ENCODE results near the gene SNAPIN.
A peak's percentile ranks its signal among the peaks of the same experiment; 100 is the strongest.
"Not testable (repeated sequence)": the region's sequence is repeated elsewhere in the genome, so short reads cannot be mapped to it uniquely, and the experiment has no call there.

The SNAPIN gene

DNA sequence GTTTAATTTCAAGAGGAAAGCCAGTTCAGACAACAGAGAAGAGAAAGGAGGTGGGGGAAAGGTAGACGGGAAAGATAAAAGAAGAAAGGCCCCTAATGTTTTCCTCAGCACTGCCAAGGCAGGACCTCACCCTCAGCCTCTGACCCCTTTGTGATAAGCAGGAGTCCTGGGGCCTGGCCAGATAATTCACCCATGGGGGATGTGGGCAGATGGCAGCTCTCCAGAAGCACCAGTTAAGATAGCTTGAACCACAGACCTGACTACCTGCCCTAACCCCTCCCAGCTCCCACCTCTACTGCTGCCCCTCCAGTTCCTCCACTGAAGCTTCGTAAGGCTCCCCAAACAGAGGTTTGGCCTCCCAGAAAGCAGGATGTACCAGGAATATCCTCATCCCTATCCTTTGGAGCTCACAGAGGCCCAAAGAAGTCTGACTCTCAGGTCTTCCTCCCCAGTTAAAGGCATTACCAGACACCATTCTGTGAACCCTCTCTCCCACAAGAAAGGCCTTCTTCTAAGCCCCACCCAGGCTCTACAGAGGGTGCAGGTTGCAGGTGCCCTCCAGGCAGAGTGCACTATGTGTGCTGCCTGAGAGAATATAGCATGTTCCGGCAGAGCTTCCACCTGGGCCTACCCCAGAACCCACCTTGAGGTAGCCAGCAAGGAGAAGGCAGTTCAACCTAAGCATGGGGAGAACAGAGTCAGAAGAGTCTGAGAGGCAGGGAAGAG, 9.2 kb upstream of the SNAPIN start:
- no peak for DNase-seq

DNA sequence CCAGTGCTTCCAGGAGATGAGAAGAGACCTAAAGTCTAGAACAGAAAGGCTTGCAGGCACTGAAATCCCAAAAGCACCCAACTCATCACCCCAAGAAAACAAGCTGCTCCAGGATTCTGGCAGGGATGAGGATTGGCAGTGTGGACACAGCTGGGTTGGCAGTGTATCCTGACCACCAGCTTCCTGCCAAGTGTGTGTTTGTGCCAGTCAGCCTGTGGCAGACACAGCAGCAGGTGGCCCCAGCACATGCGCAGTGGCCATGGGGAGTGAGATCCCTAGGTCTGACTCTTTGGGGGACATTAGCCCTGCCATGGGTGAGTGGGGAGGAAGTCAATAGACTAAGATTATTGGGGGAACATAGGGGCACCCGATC, 8.7 kb upstream of the SNAPIN start:
- no peak for DNase-seq

DNA sequence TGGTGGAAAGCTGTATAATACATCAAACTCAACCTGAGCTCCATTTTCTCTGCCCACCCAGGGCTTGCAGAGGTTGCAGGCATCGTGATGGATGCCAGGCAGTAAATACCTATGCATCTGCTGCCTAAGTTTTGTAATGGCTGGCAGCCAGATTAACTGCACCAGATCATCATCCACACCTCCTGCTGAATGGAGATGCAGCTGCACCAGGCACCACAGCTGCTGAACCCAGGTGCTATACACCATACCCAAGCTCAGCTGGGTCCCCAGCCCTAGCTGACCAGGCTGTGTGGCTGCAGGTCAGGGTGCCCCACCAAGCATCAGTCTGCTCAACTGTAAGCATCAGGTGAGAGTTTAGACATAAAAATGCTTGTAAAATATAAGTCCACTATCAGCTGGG, 6.7 kb upstream of the SNAPIN start:
- no peak for DNase-seq

DNA sequence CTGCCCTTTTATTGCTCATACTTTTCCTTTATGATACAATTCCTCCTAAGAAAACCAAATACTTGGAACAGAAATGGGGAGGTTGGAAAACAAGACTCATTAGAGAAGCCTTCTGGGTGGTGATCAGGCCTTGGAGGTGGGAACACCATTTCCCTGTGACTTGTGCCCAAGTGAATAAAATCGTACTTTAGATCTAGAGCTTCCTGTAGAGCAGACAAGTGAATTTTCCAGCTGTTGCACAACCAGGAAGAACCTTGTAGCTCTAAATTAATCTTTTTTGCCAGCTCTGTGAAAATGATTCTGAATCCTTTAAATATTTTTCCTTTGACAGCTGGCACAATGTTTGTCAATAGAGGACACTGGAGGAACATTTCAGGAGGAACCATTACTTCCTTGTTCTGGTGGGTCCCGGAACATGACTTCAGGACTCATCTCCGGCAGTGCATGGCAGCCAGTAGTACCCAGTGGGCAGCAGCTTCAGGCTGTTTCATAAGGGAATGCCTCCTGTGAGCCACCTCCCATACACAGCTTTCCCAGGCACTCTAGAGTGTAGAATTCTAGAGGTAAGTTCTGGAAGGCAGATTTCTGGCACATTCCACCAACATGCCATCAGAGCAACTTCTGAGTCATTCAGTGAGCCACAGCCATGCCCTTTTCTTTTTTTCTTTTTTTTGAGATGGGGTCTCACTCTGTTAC, 5.5 kb upstream of the SNAPIN start:
- no peak for DNase-seq

DNA sequence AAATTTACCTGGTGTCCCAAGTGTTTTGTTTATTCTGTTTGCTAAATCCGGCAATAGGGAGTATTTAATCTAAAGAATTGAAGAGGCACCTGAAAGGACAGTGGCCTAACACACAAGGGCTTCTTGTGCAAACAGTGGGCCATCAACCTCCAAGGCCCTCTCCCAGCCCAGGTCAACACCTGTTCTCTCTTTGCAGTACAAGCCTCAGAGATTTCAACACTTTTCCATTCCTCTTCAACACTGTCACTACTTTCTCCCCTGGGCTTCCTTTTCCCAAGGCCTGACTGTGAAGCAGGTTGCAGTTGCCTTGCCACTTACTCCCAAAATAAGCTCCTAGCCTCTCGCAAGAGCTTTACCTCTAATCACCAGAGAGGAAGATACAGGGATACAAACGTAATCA, 3.2 kb upstream of the SNAPIN start:
- DNase-seq, result no peak

DNA sequence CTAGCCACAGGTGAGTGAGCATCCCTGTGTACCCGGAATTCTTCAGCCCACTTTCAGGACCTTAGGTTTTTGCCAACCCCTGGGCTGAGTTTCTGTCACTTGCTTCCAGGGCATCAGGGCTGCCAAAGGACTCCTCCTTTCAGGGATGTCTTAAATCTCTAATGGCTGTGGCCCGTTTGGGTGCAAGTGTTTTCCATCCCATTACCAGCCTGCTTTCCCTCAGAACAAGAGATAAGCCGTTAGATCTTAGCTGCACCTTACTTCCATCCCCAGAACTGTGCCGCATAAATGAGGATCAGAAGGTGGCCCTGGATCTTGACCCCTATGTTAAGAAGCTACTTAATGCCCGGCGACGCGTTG, 652 bp downstream of the SNAPIN start:
- DNase-seq, result no peak

DNA sequence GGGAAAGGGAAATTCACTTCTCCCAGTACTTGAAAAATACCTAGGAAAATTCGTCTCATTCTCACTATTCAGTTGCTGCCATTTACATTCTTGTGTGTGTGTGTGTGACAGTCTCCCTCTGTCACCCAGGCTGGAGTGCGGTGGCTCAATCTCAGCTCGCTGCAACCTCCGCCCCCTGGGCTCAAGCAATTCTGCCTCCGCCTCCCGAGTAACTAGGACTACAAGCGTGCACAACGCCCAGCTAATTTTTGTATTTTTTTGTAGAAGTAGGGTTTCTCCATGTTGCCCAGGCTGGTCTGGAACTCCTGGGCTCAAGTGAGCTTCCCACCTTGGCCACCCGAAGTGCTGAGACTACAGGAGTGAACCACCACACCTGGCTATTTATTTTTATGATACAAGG, 1.2 kb downstream of the SNAPIN start:
- no peak for DNase-seq

DNA sequence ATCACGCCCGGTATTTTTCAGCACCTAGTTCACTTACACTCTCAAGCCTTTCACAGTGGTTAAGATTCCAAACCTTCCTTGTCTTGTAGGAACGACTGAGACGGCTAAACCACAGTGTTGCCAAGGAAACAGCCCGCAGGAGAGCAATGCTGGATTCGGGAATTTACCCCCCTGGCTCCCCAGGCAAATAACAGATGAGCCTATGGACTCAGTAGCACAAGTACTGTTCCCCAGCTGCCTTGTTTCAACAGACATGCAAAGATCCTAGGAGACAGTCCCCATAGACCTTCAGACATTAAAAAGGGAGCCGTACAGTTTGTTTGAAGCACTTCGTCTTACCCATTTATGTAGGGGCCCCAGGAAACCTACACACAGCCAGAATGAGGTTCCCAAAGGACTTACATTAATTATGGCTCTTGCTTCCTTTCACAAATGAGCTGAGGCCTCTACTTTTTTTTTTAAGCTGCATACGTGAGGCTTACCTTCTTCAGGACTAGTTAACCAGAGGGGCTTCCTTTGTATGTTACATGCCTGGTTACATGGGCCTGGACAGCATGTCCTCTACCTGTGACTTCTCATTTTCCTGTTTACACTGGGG, 2.7 kb downstream of the SNAPIN start:
- DNase-seq, result no peak

DNA sequence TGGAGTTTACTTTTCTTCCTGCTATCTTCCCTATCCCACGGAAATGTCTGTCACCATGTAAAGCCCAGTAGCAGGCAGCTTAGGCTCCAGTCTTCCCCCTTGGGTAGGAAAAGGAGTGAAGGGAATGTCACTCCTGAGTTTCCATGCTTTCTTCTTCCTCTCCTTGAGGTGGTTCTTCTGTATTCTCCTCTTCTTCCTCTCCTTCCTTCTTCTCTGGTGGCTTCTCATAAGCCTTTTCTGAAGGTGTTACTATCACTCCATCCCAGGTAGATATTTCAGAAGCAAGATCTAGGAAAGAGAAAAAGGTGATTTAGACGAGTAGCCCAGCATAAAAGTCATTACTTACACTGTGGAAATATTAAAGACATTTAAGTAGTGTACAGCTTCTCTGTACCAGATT, 3.8 kb downstream of the SNAPIN start:
- DNase-seq, result no peak

DNA sequence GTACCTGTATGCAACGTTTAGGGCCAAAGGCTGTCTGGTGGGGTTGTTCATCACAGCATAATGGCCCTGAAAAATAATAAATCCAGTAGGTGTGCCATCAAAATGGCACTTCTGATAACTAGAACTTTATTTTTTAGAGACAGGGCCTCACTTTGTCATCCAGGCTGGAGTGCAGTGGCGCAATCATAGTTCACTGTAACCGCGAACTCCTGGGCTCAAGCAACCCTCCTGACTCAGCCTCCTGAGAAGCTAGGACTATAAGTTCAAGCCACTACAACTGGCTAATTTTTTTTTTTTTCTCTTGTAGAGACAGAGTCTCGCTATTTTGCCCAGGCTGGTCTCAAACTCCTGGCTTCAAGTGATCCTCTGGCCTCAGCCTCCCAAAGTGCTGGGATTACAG, 4.7 kb downstream of the SNAPIN start:
- DNase-seq, result no peak

DNA sequence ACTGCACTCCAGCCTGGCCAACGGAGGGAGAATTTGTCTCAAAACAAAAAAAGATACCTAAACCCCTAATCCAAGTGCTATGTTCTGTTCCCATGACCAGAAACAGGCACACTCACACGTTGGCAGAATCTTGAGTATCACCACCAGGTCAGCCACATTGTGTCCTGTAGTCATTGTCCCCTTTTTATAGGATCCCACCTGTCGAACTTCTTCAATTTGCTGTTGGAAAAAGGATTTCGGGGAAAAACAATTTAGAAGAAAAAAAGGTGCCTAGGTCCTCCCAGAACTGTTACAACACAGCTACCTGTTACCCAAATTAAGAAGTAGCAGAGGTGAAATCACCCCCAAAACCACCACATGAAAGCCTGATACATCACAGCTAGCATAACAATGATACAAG, 8.9 kb downstream of the SNAPIN start:
- no peak for DNase-seq

DNA sequence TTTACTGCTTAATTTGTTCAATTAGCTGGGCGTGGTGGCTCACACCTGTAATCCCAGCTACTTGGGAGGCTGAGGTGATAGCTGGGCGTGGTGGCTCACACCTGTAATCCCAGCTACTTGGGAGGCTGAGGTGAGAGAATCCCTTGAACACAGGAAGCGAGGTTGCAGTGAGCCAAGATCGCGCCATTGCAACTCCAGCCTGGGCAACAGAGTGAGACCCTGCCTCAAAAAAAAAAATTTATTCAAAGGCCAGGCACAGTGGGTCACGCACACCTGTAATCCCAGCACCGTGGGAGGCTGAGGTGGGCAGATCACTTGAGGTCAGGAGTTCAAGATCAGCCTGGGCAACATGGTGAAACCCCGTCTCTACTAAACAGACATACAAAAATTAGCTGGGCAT, 10.2 kb downstream of the SNAPIN start:
- not testable (repeated sequence) for DNase-seq

DNA sequence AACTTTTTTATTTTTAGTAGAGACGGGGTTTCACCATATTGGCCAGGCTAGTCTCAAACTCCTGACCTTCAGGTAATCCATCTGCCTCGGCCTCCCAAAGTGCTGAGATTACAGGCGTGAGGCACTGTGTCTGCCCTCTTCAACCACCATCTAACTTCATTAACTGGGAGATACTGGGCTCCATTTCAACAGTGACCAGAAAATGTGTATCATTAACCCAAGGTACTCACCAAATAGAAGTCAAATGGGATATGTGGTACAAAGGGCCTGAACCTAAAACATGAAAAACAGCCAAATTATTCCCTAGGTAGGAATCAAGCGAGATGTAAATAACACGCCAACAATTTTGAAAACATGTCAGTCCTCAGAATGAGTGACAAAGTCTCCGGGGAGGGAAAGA, 11.1 kb downstream of the SNAPIN start:
- no peak for DNase-seq

DNA sequence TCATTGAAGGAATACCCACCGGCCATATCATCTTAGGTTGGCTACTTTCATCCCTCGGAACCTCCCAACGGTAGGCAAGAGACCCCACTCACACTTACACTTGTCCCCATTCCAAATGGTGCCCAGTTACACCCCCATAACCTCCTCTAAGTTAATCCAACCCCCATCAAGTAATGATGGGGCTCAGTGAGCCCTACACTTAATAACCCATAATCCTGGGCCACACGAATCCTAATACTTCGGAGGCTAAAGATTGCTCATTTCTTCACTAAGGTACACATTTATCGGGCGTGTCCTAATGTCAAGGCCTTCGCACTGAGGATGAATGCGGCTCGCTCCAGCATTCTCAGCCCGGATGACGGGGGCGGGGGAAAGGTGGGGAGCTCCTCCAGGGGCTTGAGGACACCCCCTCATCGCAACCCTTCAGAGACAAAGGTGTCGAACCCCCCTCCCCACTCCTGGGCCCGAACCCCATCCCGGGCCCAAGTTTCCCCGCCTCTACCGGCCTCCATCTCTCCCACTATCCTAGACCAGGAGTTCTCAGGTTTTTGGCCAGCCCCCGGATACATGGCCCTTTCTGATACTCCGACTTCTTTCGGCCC, 11.9 kb downstream of the SNAPIN start:
- DNase-seq, result peak in 1 of 2 experiments; percentile 32

DNA sequence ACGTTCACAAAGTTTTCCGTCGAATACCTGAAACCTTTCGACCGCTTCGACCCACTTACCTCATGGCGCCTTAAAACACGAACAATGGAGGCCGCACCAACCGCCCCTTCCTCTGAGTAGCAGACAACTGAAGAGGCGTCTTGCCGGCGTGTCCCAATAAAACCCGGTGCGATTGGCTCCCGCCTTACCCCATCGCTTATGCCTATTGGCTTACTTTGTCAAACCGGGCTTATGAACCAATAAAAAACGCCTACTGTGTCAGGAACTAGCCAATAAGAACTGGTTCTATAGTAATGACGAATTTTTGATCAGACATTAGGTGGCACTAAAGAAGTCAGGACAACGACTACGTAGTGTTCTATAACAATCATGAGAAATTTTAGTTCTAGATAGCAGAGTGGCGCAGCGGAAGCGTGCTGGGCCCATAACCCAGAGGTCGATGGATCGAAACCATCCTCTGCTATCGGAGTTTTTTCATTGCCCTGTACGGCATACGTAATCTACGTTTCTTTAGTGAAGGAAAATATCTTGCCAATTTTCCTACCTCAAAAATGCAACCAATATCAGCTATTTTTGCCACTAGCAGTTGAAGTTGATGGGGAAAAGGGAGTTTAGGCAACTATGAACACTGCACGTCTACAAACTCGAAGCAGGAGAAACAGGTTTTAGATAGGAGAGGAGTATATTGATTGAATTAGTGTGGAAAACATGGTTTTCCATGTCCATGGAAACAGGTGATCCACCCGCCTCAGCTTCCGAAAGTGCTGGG, 12.5 kb downstream of the SNAPIN start, which contains the start of gene ILF2:
TSS of gene ILF2 (minus strand) at position 135 of the 769 bp plus-strand sequence. CDS start at position 64, 71 bp downstream.
- peak; percentile 97 to 98 for DNase-seq

DNA sequence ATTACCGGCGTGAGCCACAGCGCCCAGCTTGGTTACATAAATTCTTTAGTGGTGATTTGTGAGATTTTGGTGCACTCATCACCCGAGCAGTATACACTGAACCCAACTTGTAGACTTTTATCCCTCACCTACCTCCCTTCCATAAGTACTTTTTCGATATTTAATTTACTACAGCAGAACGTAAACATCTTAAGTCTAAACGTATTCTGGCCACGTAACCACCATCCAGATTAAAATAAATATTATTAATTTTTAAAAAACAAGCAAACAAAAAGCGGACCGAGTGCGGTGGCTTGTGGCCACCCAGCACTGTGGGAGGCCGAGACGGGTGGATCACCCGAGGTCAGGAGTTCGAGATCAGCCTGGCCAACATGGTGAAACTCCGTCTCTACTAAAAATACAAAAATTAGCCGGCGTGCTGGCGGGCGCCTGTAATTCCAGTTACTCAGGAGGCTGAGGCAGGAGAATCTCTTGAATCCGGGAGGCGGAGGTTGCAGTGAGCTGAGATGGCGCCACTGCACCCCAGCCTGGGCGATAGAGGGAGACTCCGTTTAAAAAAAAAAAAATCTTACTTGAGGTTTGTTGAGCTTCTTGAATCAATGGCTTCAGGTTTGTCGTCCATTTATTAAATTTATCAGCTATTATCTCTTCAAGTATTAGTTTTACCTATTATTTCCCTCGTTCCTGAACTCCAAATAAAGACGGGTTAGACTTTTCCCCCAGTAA, 13.3 kb downstream of the SNAPIN start:
- peak; percentile 28 to 39 for DNase-seq

DNA sequence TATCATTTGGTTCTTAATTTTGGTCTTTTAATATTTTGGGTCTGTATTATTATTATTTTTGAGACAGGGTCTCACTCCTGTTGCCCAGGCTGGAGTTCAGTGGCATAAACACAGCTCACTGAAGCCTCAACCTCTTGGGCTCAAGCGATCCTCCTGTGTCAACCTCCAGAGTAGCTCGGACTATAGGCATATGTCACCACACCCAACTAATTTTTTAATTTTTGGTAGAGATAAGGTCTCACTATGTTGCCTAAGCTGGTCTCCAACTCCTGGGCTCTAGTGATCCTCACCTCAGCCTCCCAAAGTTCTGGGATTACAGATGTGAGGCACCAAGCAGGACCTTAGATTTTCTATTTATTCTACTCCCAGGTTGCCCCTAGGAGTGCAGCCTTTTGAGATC, 15.0 kb downstream of the SNAPIN start:
- no peak for DNase-seq

DNA sequence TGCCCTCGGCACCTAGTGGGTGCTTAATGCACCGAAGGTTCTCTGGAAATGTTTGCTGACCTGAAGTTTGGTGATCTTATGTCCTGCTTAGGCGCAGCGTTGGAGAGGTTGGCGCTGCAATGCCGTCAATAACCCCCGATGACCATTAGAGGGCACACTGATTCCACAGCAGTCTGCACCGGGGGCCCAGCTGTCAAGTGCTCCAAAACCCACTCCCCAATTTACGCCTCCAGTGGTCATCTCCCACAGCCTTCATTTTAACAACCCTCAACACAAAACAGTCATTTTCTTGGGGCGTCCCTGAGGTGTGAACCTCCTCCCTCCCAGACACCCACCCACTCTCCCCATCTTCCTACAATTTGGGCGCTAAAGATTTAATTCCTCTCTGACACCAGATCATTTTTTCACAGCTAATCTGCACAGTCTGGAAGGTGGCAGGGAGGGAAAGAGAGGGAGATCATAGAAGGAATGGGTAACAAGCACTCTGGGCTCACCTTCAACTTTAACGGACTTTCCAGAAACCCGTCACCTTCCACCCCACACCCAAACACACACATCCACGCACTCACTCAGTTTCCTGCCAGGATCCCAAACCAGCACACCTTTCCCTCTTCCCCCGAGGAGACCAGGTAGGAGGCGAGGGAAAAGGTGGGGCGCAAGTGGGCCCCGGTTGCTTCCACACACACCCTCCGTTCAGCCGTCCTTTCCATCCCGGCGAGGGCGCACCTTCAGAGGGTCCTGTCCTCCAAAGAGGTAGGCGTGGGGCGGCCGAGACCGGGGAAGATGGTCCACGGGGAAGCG, 19.4 kb downstream of the SNAPIN start:
- DNase-seq, result peak; percentile 27 to 41

DNA sequence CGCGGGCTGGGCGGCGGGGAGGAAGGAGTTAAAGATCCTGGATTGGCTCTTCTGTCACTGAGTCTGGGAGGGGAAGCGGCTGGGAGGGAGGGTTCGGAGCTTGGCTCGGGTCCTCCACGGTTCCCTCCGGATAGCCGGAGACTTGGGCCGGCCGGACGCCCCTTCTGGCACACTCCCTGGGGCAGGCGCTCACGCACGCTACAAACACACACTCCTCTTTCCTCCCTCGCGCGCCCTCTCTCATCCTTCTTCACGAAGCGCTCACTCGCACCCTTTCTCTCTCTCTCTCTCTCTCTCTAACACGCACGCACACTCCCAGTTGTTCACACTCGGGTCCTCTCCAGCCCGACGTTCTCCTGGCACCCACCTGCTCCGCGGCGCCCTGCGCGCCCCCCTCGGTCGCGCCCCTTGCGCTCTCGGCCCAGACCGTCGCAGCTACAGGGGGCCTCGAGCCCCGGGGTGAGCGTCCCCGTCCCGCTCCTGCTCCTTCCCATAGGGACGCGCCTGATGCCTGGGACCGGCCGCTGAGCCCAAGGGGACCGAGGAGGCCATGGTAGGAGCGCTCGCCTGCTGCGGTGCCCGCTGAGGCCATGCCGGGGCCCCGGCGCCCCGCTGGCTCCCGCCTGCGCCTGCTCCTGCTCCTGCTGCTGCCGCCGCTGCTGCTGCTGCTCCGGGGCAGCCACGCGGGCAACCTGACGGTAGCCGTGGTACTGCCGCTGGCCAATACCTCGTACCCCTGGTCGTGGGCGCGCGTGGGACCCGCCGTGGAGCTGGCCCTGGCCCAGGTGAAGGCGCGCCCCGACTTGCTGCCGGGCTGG, 20.2 kb downstream of the SNAPIN start, which contains the start of gene NPR1:
TSS of gene NPR1 (plus strand) at position 170 of the 818 bp plus-strand sequence. CDS start at position 591, 421 bp downstream.
- DNase-seq, result peak in 1 of 2 experiments; percentile 17

Data from activated CD4-positive, alpha-beta T cell treated with anti-CD3 and anti-CD28 coated beads, Interleukin-2, amount 50 U/mL, for 4 hours (primary cell).